ENCODE data around the gene NACA2. TPM values are rescaled to one million over a fixed set of nuclear protein-coding genes. Genes with fewer than 3 reads are reported as not detected.
"Not testable (repeated sequence)": the region's sequence is repeated elsewhere in the genome, so short reads cannot be mapped to it uniquely, and the experiment has no call there.

The NACA2 gene
- total and polyA plus RNA-seq, 2 of the 4 experiments (the other 2 are of a cell fraction): not detected

DNA sequence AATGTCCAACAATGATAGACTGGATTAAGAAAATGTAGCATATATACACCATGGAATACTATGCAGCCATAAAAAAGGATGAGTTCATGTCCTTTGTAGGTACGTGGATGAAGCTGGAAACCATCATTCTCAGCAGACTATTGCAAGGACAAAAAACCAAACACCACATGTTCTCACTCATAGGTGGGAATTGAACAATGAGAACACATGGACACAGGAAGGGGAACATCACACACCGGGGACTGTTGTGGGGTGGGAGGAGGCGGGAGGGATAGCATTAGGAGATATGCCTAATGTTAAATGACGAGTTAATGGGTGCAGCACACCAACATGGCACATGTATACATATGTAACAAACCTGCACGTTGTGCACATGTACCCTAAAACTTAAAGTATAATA, 24.6 kb downstream of the NACA2 start:
- H4K8ac ChIP-seq (ENCODE audit: low read depth in 2 of 2, low read length in 2 of 2); H3K4me1 ChIP-seq (ENCODE audit: control insufficient read depth, insufficient read depth, low read length); H4K5ac ChIP-seq (ENCODE audit: low read depth, low read length); H4K91ac ChIP-seq (ENCODE audit: insufficient read depth, low read depth, low read length); H2BK20ac ChIP-seq (ENCODE audit: low read depth, low read length); H3K23ac ChIP-seq (ENCODE audit: low read depth, low read length); H2BK120ac ChIP-seq (ENCODE audit: low read depth, low read length); POLR2A ChIA-PET (ENCODE audit: unreplicated experiment); H2AK9ac ChIP-seq (replicated peaks; ENCODE audit: low read depth, low read length, poor library complexity); H3K79me1 ChIP-seq (ENCODE audit: low read depth in 1 of 2, low read length in 2 of 2); H3K9me1 ChIP-seq (ENCODE audit: insufficient read depth, low read length); ATAC-seq (ENCODE audit: low read depth); H2AFZ ChIP-seq (replicated peaks; ENCODE audit: low read length, poor library complexity); H3K4me2 ChIP-seq (ENCODE audit: low read depth, low read length); H3K9ac ChIP-seq (ENCODE audit: low read depth, low read length); H3K56ac ChIP-seq (ENCODE audit: extremely low read depth, insufficient read depth, low read length); H3K27ac ChIP-seq (ENCODE audit: insufficient read depth, low read length); H3K27me3 ChIP-seq (ENCODE audit: control insufficient read depth, insufficient read depth, low read length); dilution Hi-C loops (cut with HindIII; ENCODE audit: low sequenced_read_pairs, unreplicated experiment); BruUV-seq (replicated peaks); intact Hi-C loops (cut with micrococcal nuclease); H3K4ac ChIP-seq (ENCODE audit: low read depth, low read length); H2BK15ac ChIP-seq (ENCODE audit: low read depth, low read length); H2AK5ac ChIP-seq (ENCODE audit: low read depth, low read length); in situ Hi-C loops (cut with MboI; ENCODE audit: low sequenced_read_pairs); H3K14ac ChIP-seq (replicated peaks; ENCODE audit: low read depth, low read length); DNase-seq; H4K20me1 ChIP-seq (ENCODE audit: insufficient read depth, low read length); H2BK5ac ChIP-seq (ENCODE audit: low read depth, low read length, poor library complexity, severe bottlenecking); H3K9me3 ChIP-seq (ENCODE audit: control insufficient read depth, insufficient read depth, low read length); H3K36me3 ChIP-seq (ENCODE audit: control insufficient read depth, insufficient read depth, low read length); H3K18ac ChIP-seq (ENCODE audit: low read depth, low read length); H3K4me3 ChIP-seq (ENCODE audit: insufficient read depth, low read depth, low read length): not testable (repeated sequence)
- no CpG with 5 or more reads among the region's 5 CpGs for WGBS, 2 experiments (ENCODE audit: extremely low coverage in 2 of 2, insufficient read length in 1 of 2)
- CTCF ChIA-PET: interaction anchor here (0.7 to 0.8 kb wide), 2 partner anchors 25 to 158 kb away, joined by 3 read pairs; no protein-coding TSS in a partner anchor

DNA sequence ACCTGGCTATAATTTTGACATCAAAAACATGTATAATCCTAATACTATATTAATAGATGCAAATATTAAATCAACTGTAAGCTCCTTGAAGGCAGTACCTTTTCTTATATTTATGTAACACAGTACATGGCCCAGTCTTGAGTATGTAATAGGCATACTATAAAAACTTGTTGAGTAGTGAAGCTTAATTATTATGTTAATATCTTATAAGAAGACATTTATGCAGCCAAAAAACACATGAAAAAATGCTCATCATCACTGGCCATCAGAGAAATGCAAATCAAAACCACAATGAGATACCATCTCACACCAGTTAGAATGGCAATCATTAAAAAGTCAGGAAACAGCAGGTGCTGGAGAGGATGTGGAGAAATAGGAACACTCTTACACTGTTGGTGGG, 25.2 kb downstream of the NACA2 start:
- dilution Hi-C loops (cut with HindIII; ENCODE audit: low sequenced_read_pairs, unreplicated experiment); H2AFZ ChIP-seq (replicated peaks; ENCODE audit: low read length, poor library complexity); H3K79me1 ChIP-seq (ENCODE audit: low read depth in 1 of 2, low read length in 2 of 2); H4K20me1 ChIP-seq (ENCODE audit: insufficient read depth, low read length); H2BK15ac ChIP-seq (ENCODE audit: low read depth, low read length); H3K4me2 ChIP-seq (ENCODE audit: low read depth, low read length); H2BK120ac ChIP-seq (ENCODE audit: low read depth, low read length); H4K91ac ChIP-seq (ENCODE audit: insufficient read depth, low read depth, low read length); BruUV-seq (replicated peaks); H3K9me3 ChIP-seq (ENCODE audit: control insufficient read depth, insufficient read depth, low read length); ATAC-seq (ENCODE audit: low read depth); H3K14ac ChIP-seq (replicated peaks; ENCODE audit: low read depth, low read length); H3K4me3 ChIP-seq (ENCODE audit: insufficient read depth, low read depth, low read length); in situ Hi-C loops (cut with MboI; ENCODE audit: low sequenced_read_pairs); H2BK5ac ChIP-seq (ENCODE audit: low read depth, low read length, poor library complexity, severe bottlenecking); H3K9ac ChIP-seq (ENCODE audit: low read depth, low read length); H3K9me1 ChIP-seq (ENCODE audit: insufficient read depth, low read length); DNase-seq; H3K56ac ChIP-seq (ENCODE audit: extremely low read depth, insufficient read depth, low read length); H3K4ac ChIP-seq (ENCODE audit: low read depth, low read length); H2AK5ac ChIP-seq (ENCODE audit: low read depth, low read length); H3K27ac ChIP-seq (ENCODE audit: insufficient read depth, low read length); CTCF ChIA-PET; H3K36me3 ChIP-seq (ENCODE audit: control insufficient read depth, insufficient read depth, low read length); H3K4me1 ChIP-seq (ENCODE audit: control insufficient read depth, insufficient read depth, low read length); H3K27me3 ChIP-seq (ENCODE audit: control insufficient read depth, insufficient read depth, low read length); H4K5ac ChIP-seq (ENCODE audit: low read depth, low read length); H4K8ac ChIP-seq (ENCODE audit: low read depth in 2 of 2, low read length in 2 of 2); H2AK9ac ChIP-seq (replicated peaks; ENCODE audit: low read depth, low read length, poor library complexity); intact Hi-C loops (cut with micrococcal nuclease); H2BK20ac ChIP-seq (ENCODE audit: low read depth, low read length); H3K18ac ChIP-seq (ENCODE audit: low read depth, low read length); POLR2A ChIA-PET (ENCODE audit: unreplicated experiment); H3K23ac ChIP-seq (ENCODE audit: low read depth, low read length): not testable (repeated sequence)

Measured in IMR-90 (cell line).